Mesenchymal stem cell (in vitro differentiated cells and primary cell): ENCODE measurements around the gene BTF3L4.
A peak's percentile ranks its signal among the peaks of the same experiment; 100 is the strongest.
"Not testable (repeated sequence)": the region's sequence is repeated elsewhere in the genome, so short reads cannot be mapped to it uniquely, and the experiment has no call there.

ENCODE experiments used
- DNase-seq: peaks from one replicate; pipeline ENCODE4 v3.0.0-alpha.2; 2013
- H2AFZ ChIP-seq: one replicate; pipeline ENCODE4 v1.6.1; 2013; ENCODE audit warnings: low read depth, mild to moderate bottlenecking, control low read depth, inconsistent platforms, low read length, moderate library complexity
- H2AK5ac ChIP-seq: 2 replicates; pipeline ENCODE4 v1.6.1; 2013; ENCODE audit warnings: low read length, moderate library complexity, mild to moderate bottlenecking, inconsistent platforms; ENCODE audit not compliant: severe bottlenecking
- H2BK120ac ChIP-seq: one replicate; pipeline ENCODE4 v1.6.1; 2013; ENCODE audit warnings: low read depth, mild to moderate bottlenecking, inconsistent platforms, low read length, moderate library complexity
- H2BK12ac ChIP-seq, 2 experiments: one replicate each; pipeline ENCODE4 v1.6.1; 2013; ENCODE audit warnings: inconsistent platforms in 2 of 2, low read length in 2 of 2, mild to moderate bottlenecking in 2 of 2, moderate library complexity in 2 of 2, control low read depth in 1 of 2
- H2BK15ac ChIP-seq: one replicate; pipeline ENCODE4 v1.6.1; 2013; ENCODE audit warnings: mild to moderate bottlenecking, low read depth, inconsistent platforms; ENCODE audit not compliant: poor library complexity, severe bottlenecking
- H2BK5ac ChIP-seq: 2 replicates; pipeline ENCODE4 v1.6.1; 2013; ENCODE audit warnings: low read depth, mild to moderate bottlenecking, low read length, control low read depth, inconsistent platforms; ENCODE audit not compliant: poor library complexity, severe bottlenecking
- H3K14ac ChIP-seq, 2 experiments: one replicate each; pipeline ENCODE4 v1.6.1; 2013; ENCODE audit warnings: inconsistent platforms in 2 of 2, low read length in 2 of 2, control low read depth in 1 of 2, mild to moderate bottlenecking in 1 of 2, moderate library complexity in 1 of 2
- H3K18ac ChIP-seq, 2 experiments: one replicate each; pipeline ENCODE4 v1.6.1; 2013; ENCODE audit warnings: inconsistent platforms in 2 of 2, low read length in 2 of 2, control low read depth in 1 of 2, low read depth in 1 of 2, mild to moderate bottlenecking in 1 of 2
- H3K23ac ChIP-seq, 2 experiments: one replicate each; pipeline ENCODE4 v1.6.1; 2013; ENCODE audit warnings: inconsistent platforms in 2 of 2, low read length in 2 of 2, mild to moderate bottlenecking in 2 of 2, moderate library complexity in 2 of 2, control low read depth in 1 of 2
- H3K27ac ChIP-seq: 2 replicates; pipeline ENCODE4 v1.5.1; 2013; ENCODE audit warnings: mild to moderate bottlenecking, moderate library complexity, low read length, control low read depth, inconsistent platforms; ENCODE audit not compliant: poor library complexity, severe bottlenecking
- H3K27me3 ChIP-seq, 2 experiments: 2 replicates each; pipeline versions ENCODE4 v1.6.1 to v1.7.0; 2013; ENCODE audit warnings: low read length in 2 of 2, mild to moderate bottlenecking in 2 of 2, moderate library complexity in 2 of 2, control low read depth in 1 of 2, inconsistent platforms in 1 of 2; ENCODE audit not compliant: control insufficient read depth in 1 of 2, insufficient read depth in 1 of 2
- H3K36me3 ChIP-seq, 2 experiments: 2 replicates each; pipeline versions ENCODE4 v1.6.1 to v1.7.0; 2013; ENCODE audit warnings: low read length in 2 of 2, control low read depth in 1 of 2, inconsistent platforms in 1 of 2, low read depth in 1 of 2, mild to moderate bottlenecking in 1 of 2; ENCODE audit not compliant: insufficient read depth in 2 of 2, control insufficient read depth in 1 of 2
- H3K4ac ChIP-seq, 2 experiments: one replicate each; pipeline ENCODE4 v1.6.1; 2013; ENCODE audit warnings: inconsistent platforms in 2 of 2, low read length in 2 of 2, mild to moderate bottlenecking in 2 of 2, moderate library complexity in 2 of 2, control low read depth in 1 of 2, low read depth in 1 of 2
- H3K4me1 ChIP-seq: 2 replicates; pipeline ENCODE4 v1.6.1; 2013; ENCODE audit warnings: low read depth, low read length, control low read depth; ENCODE audit not compliant: control insufficient read depth, insufficient read depth
- H3K4me2 ChIP-seq: 2 replicates; pipeline ENCODE4 v1.6.1; 2013; ENCODE audit warnings: low read length, mild to moderate bottlenecking, inconsistent platforms; ENCODE audit not compliant: poor library complexity, severe bottlenecking
- H3K4me3 ChIP-seq, 2 experiments: 2 replicates each; pipeline versions ENCODE4 v1.5.1 to v1.7.0; 2013; ENCODE audit warnings: low read length in 2 of 2, mild to moderate bottlenecking in 2 of 2, control low read depth in 1 of 2, low read depth in 1 of 2; ENCODE audit not compliant: insufficient read depth in 1 of 2
- H3K79me1 ChIP-seq: replicated peaks from 2 replicates; pipeline ENCODE4 v1.6.1; 2013; ENCODE audit warnings: mild to moderate bottlenecking, control low read depth, low read length, inconsistent platforms; ENCODE audit not compliant: poor library complexity, severe bottlenecking
- H3K9ac ChIP-seq: 2 replicates; pipeline ENCODE4 v1.7.0; 2013; ENCODE audit warnings: mild to moderate bottlenecking, low read length, moderate library complexity
- H3K9me3 ChIP-seq: 2 replicates; pipeline ENCODE4 v1.7.0; 2013; ENCODE audit warnings: mild to moderate bottlenecking, low read length; ENCODE audit not compliant: control insufficient read depth
- H4K8ac ChIP-seq: one replicate; pipeline ENCODE4 v1.6.1; 2013; ENCODE audit warnings: inconsistent platforms, mild to moderate bottlenecking, low read length, moderate library complexity
- H4K91ac ChIP-seq: one replicate; pipeline ENCODE4 v1.6.1; 2013; ENCODE audit warnings: mild to moderate bottlenecking, low read length, inconsistent platforms
- WGBS: methylation state at CpG from one replicate; pipeline ENCODE4 v1.1.7; 2013; ENCODE audit warnings: mixed read lengths; 5-methylcytosine and 5-hydroxymethylcytosine counted together

Gene BTF3L4

GRCh38 chr1:52045666-52046195, 10.4 kb upstream of the BTF3L4 start:
- H3K23ac ChIP-seq, H3K27me3 ChIP-seq, H2BK120ac ChIP-seq, H2AK5ac ChIP-seq, H4K91ac ChIP-seq, H4K8ac ChIP-seq, H3K4me2 ChIP-seq, H3K14ac ChIP-seq, H2BK12ac ChIP-seq, H3K9ac ChIP-seq, H2AFZ ChIP-seq, H3K9me3 ChIP-seq, DNase-seq, H3K4me3 ChIP-seq, H3K4ac ChIP-seq, H2BK15ac ChIP-seq, H3K4me1 ChIP-seq, H3K18ac ChIP-seq, H3K27ac ChIP-seq, H2BK5ac ChIP-seq: not testable (repeated sequence)
- 83% methylated on average over 2 of the region's 4 CpGs for WGBS
- H3K36me3 ChIP-seq: peaks cover 1 to 21% of the 10 kb centered on the region in 2 experiments
- H3K79me1 ChIP-seq: peaks cover 21% of the 10 kb centered on the region

GRCh38 chr1:52049337-52049736, 6.8 kb upstream of the BTF3L4 start:
- not testable (repeated sequence) for H4K91ac ChIP-seq, DNase-seq, H3K4me2 ChIP-seq, H3K9me3 ChIP-seq, H3K23ac ChIP-seq, H3K4me3 ChIP-seq, H3K4ac ChIP-seq, H2AK5ac ChIP-seq, H3K27ac ChIP-seq, H3K9ac ChIP-seq, H2BK12ac ChIP-seq, H3K4me1 ChIP-seq, H2BK120ac ChIP-seq, H2AFZ ChIP-seq, H3K18ac ChIP-seq, H3K27me3 ChIP-seq, H2BK5ac ChIP-seq, H2BK15ac ChIP-seq, H4K8ac ChIP-seq, H3K14ac ChIP-seq
- WGBS: 100% methylated on average over 1 of the region's 4 CpGs
- Histone ChIP-seq H3K36me3 (peaks cover 0 to 20% of the 10 kb centered on the region in 2 experiments), H3K79me1 (peaks cover 21% of the 10 kb centered on the region)

- no peak overlapping the region for H4K8ac ChIP-seq
- no peak overlapping the region for H3K4ac ChIP-seq
- DNase-seq: no peak
- peaks cover 0 to 18% of the 10 kb centered on the region in 2 experiments for H3K36me3 ChIP-seq
- peak overlapping the region; percentile 94 for H3K9ac ChIP-seq
- peaks cover 7% of the 10 kb centered on the region for H3K79me1 ChIP-seq
- H3K4me3 ChIP-seq: peak overlapping the region in 1 of 2 experiments; percentile 99
- H2AFZ ChIP-seq: no peak overlapping the region
- H4K91ac ChIP-seq: no peak overlapping the region
- no peak overlapping the region for H3K27ac ChIP-seq
- peak overlapping the region; percentile 75 for H3K4me2 ChIP-seq
- no peak overlapping the region for H2AK5ac ChIP-seq
- H3K23ac ChIP-seq: no peak overlapping the region
- H3K27me3 ChIP-seq: no peaks in the 10 kb centered on the region
- H2BK15ac ChIP-seq: no peak overlapping the region
- H3K4me1 ChIP-seq: no peaks in the 10 kb centered on the region
- WGBS: no CpG with 5 or more reads among the region's 1 CpG
- H3K14ac ChIP-seq: no peak overlapping the region
- H3K18ac ChIP-seq: no peak overlapping the region
- H2BK5ac ChIP-seq: no peak overlapping the region
- no peak overlapping the region for H2BK12ac ChIP-seq
- H3K9me3 ChIP-seq: no peaks in the 10 kb centered on the region
- H2BK120ac ChIP-seq: no peak overlapping the region
Measured at GRCh38 chr1:52053862-52054261, 2.2 kb upstream of the BTF3L4 start.

- Histone ChIP-seq H2AFZ (peak overlapping the region; percentile 95), H3K27ac (peak overlapping the region; percentile 99), H2BK120ac (peak overlapping the region; percentile 49), H3K79me1 (peaks cover 7% of the 10 kb centered on the region), H2BK12ac (no peak overlapping the region), H3K9me3 (no peaks in the 10 kb centered on the region), H3K27me3 (no peaks in the 10 kb centered on the region), H3K4me2 (peak overlapping the region; percentile 75), H2AK5ac (no peak overlapping the region), H2BK15ac (no peak overlapping the region), H3K4me1 (no peaks in the 10 kb centered on the region), H4K91ac (no peak overlapping the region), H3K14ac (peak overlapping the region in 1 of 2 experiments; percentile 57), H3K23ac (no peak overlapping the region), H2BK5ac (no peak overlapping the region), H3K18ac (peak overlapping the region; percentile 75 to 81), H3K4me3 (peak overlapping the region; percentile 90 to 99), H3K4ac (no peak overlapping the region), H3K9ac (peak overlapping the region; percentile 94), H3K36me3 (peaks cover 0 to 18% of the 10 kb centered on the region in 2 experiments), H4K8ac (peak overlapping the region; percentile 52)
- WGBS: 5% methylated on average over 11 of the region's 13 CpGs
- DNase-seq: no peak
Measured at GRCh38 chr1:52054496-52055065, 1.5 kb upstream of the BTF3L4 start.
